Stomach (tissue), 4 donors: ENCODE measurements around the gene NEUROD6.

Experiments
- EP300 ChIP-seq: sonication (generic); formaldehyde crosslinking; IDR thresholded peaks from one replicate; pipeline ENCODE4 v1.6.1; 2017; ENCODE audit warnings: antibody characterized with exemption
- POLR2A ChIP-seq, 4 donors: fragments of 450-650 bp; IDR thresholded peaks; one replicate each; pipeline ENCODE4 v1.6.1; 2016; ENCODE audit warnings: antibody characterized with exemption in 4 of 4, control low read depth in 2 of 4, mild to moderate bottlenecking in 1 of 4, moderate library complexity in 1 of 4
- POLR2AphosphoS5 ChIP-seq, 3 donors: sonication (generic); formaldehyde crosslinking; IDR thresholded peaks; one replicate each; pipeline ENCODE4 v1.6.1; 2016; ENCODE audit warnings: antibody characterized with exemption in 3 of 3
- TF ChIP-seq, protein P1 (sequence below), 7 experiments: fragments of 450-650 bp in 4 of 7; fragments of 200-600 bp in 3 of 7; sonication (generic) in 3 of 7; IDR thresholded peaks; one replicate each; pipeline ENCODE4 v1.5.1; 2016 to 2019; ENCODE audit warnings: antibody characterized with exemption in 7 of 7, control low read depth in 2 of 7, mild to moderate bottlenecking in 1 of 7

DNA sequence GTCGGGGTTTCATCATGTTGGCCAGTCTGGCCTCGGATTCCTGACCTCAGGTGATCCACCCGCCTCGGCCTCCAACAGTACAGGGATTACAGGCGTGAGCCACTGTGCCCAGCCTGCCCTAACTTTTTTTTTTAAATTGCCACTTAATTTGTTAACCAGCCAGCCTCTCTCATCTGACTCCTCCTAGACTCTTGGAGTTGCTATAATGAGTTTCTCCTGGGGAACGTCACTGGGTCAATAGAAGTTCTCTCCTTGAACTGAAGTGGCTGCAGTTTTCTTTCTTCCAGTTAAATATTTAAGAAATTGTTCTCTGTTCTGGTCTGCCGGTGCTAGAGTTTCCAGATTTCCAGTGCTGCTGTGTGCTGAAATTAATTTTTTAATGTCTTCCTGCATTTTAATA lies 27.6 kb downstream of the NEUROD6 start:
- no peak for TF ChIP-seq POLR2A (IDR thresholded peaks at IDR 0.05)
- TF ChIP-seq, protein P1, sequence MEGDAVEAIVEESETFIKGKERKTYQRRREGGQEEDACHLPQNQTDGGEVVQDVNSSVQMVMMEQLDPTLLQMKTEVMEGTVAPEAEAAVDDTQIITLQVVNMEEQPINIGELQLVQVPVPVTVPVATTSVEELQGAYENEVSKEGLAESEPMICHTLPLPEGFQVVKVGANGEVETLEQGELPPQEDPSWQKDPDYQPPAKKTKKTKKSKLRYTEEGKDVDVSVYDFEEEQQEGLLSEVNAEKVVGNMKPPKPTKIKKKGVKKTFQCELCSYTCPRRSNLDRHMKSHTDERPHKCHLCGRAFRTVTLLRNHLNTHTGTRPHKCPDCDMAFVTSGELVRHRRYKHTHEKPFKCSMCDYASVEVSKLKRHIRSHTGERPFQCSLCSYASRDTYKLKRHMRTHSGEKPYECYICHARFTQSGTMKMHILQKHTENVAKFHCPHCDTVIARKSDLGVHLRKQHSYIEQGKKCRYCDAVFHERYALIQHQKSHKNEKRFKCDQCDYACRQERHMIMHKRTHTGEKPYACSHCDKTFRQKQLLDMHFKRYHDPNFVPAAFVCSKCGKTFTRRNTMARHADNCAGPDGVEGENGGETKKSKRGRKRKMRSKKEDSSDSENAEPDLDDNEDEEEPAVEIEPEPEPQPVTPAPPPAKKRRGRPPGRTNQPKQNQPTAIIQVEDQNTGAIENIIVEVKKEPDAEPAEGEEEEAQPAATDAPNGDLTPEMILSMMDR (IDR thresholded peaks at IDR 0.05): no peak
- TF ChIP-seq POLR2AphosphoS5 (IDR thresholded peaks at IDR 0.05): no peak
- no peak for TF ChIP-seq EP300
